ENCODE results near the gene SNX1.

GRCh38 chr15:64067564-64068030 lies 28.2 kb upstream of the SNX1 start:
- TF ChIP-seq SIN3A (IDR thresholded peaks at IDR 0.05; ENCODE audit: borderline replicate concordance, insufficient read depth, low read length) = no peak
- no peak for TF ChIP-seq POLR2AphosphoS5 (IDR thresholded peaks at IDR 0.05; ENCODE audit: low read depth, low read length)
- TF ChIP-seq TAF1 (IDR thresholded peaks at IDR 0.05; ENCODE audit: borderline replicate concordance, insufficient read depth, low read length) = no peak
- no peak for TF ChIP-seq REST (IDR thresholded peaks at IDR 0.05; ENCODE audit: insufficient read depth in 1 of 2, low read depth in 2 of 2, low read length in 2 of 2)

Measured in PFSK-1 (cell line).